ENCODE results near the gene GCLC.
"Not testable (repeated sequence)": the region's sequence is repeated elsewhere in the genome, so short reads cannot be mapped to it uniquely, and the experiment has no call there.

Gene GCLC

GRCh38 chr6:53492860-53493634, 51.9 kb downstream of the GCLC start:
- DNase-seq (ENCODE audit: low read depth in 2 of 2) = no peak

GRCh38 chr6:53487080-53487479, 57.8 kb downstream of the GCLC start:
- DNase-seq (ENCODE audit: low read depth in 2 of 2) = no peak

GRCh38 chr6:53486679-53487078, 58.2 kb downstream of the GCLC start:
- DNase-seq (ENCODE audit: low read depth in 2 of 2) = no peak

GRCh38 chr6:53484476-53485280, 60.2 kb downstream of the GCLC start:
- DNase-seq (ENCODE audit: low read depth in 2 of 2) = peak; percentile 11 to 59

GRCh38 chr6:53483423-53484353, 61.2 kb downstream of the GCLC start:
- DNase-seq (ENCODE audit: low read depth in 2 of 2) = no peak

- DNase-seq (ENCODE audit: low read depth in 2 of 2) = no peak
These were observed 63.6 kb downstream of the GCLC start for GRCh38 chr6:53481323-53481722.

GRCh38 chr6:53480774-53481173, 64.1 kb downstream of the GCLC start:
- not testable (repeated sequence) for DNase-seq (ENCODE audit: low read depth in 2 of 2)

GRCh38 chr6:53479871-53480270, 65.0 kb downstream of the GCLC start:
- no peak for DNase-seq (ENCODE audit: low read depth in 2 of 2)

- DNase-seq (ENCODE audit: low read depth in 2 of 2) = no peak
These were observed 67.9 kb downstream of the GCLC start for GRCh38 chr6:53476964-53477363.

GRCh38 chr6:53474010-53474409, 70.9 kb downstream of the GCLC start:
- no peak for DNase-seq (ENCODE audit: low read depth in 2 of 2)

- DNase-seq (ENCODE audit: low read depth in 2 of 2) = no peak
These were observed 75.7 kb downstream of the GCLC start for GRCh38 chr6:53469163-53469562.

GRCh38 chr6:53466257-53466656, 78.6 kb downstream of the GCLC start:
- DNase-seq (ENCODE audit: low read depth in 2 of 2) = no peak

- DNase-seq (ENCODE audit: low read depth in 2 of 2) = no peak
These were observed 79.2 kb downstream of the GCLC start for GRCh38 chr6:53465732-53466131.

GRCh38 chr6:53464927-53465460, 79.9 kb downstream of the GCLC start:
- DNase-seq (ENCODE audit: low read depth in 2 of 2) = no peak

- DNase-seq (ENCODE audit: low read depth in 2 of 2) = no peak
These were observed 80.4 kb downstream of the GCLC start for GRCh38 chr6:53464483-53464882.

- DNase-seq (ENCODE audit: low read depth in 2 of 2) = no peak
These were observed 83.2 kb downstream of the GCLC start for GRCh38 chr6:53461696-53462095.

GRCh38 chr6:53461041-53461656, 83.8 kb downstream of the GCLC start:
- DNase-seq (ENCODE audit: low read depth in 2 of 2) = no peak

GRCh38 chr6:53458105-53458866, 86.6 kb downstream of the GCLC start:
- DNase-seq (ENCODE audit: low read depth in 2 of 2) = no peak

- no peak for DNase-seq (ENCODE audit: low read depth in 2 of 2)
These were observed 88.1 kb downstream of the GCLC start for GRCh38 chr6:53456809-53457208.

- DNase-seq (ENCODE audit: low read depth in 2 of 2) = no peak
These were observed 89.2 kb downstream of the GCLC start for GRCh38 chr6:53455678-53456077.

- DNase-seq (ENCODE audit: low read depth in 2 of 2) = no peak
These were observed 93.7 kb downstream of the GCLC start for GRCh38 chr6:53451165-53451564.

All from stimulated activated CD8-positive, alpha-beta memory T cell treated with anti-CD3 and anti-CD28 coated beads, Interleukin-7, amount 100 ng/mL, for 1 hour (primary cell).